ENCODE results near the gene IVL.

GRCh38 chr1:152960452-152961044, 52.2 kb downstream of the IVL start:
- no peak for TF ChIP-seq CTCF (IDR thresholded peaks at IDR 0.05; ENCODE audit: insufficient read depth, low read length, poor library complexity, severe bottlenecking)
- no peak for TF ChIP-seq EZH2phosphoT487 (conservative IDR thresholded peaks at IDR 0.05; ENCODE audit: low read length)

Data from SU-DHL-6 (cell line).